GM10847 (cell line): ENCODE data around the gene EGLN2.

Experiments
- POLR2A ChIP-seq: IDR thresholded peaks from 2 replicates; pipeline ENCODE4 v1.6.1; 2011; ENCODE audit not compliant: insufficient read length; ENCODE audit errors: extremely low read depth

EGLN2 gene

DNA sequence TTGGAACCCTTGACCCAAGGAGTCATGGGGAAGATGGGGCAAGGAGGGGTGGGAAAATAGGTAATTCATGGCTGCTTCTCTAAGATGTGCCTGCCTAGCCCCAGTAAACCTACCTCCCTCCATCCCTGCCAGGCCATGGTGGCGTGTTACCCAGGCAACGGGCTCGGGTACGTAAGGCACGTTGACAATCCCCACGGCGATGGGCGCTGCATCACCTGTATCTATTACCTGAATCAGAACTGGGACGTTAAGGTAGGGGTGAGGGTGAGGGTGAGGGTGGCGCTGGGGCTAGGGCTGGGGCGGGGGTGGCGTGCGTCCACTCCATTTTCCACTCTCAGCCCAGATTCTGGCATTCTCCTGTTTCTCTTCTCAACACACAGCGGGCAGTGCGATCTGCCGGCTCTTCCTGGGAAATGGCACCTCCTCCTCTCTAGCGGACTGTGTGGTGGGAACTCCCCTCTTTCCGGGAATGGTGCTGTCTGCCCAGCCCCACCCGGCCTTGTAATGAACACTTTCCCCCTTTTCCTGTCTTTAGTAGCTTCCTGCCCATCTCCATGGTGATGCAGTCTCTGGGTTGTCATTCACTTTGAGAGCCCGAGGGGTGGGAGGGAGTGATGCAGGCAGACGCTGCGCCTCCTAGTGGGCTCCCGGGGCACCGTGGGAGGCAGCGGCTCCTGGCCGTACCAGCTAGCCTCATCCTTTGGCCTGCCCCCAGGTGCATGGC lies 7.6 kb downstream of the EGLN2 start:
- TF ChIP-seq POLR2A: no peak

DNA sequence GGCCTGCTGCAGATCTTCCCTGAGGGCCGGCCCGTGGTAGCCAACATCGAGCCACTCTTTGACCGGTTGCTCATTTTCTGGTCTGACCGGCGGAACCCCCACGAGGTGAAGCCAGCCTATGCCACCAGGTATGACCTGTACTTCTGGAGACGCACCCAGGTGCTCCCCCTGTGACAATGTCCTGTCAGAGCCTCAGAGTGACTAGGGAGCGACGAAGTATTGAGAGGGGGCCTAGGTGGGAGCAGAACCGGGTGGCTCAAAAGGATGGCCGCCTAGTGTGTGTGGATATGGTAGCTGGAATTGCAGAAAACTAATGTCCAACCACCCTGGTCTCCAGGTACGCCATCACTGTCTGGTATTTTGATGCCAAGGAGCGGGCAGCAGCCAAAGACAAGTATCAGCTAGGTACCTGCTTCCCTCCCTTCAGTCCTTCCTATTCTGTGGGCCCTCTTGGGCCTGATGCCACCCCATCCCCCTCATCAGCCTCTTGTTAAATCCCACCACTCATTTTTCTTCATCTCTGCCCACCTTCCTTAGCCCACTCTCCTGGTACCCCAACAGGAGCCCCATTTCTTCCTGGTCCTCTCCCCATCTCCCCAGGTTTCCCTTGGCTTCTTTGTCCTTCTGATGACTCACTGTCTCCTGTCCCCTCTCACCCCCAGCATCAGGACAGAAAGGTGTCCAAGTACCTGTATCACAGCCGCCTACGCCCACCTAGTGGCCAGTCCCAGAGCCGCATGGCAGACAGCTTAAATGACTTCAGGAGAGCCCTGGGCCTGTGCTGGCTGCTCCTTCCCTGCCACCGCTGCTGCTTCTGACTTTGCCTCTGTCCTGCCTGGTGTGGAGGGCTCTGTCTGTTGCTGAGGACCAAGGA lies 8.4 kb downstream of the EGLN2 start:
- no peak for TF ChIP-seq POLR2A

DNA sequence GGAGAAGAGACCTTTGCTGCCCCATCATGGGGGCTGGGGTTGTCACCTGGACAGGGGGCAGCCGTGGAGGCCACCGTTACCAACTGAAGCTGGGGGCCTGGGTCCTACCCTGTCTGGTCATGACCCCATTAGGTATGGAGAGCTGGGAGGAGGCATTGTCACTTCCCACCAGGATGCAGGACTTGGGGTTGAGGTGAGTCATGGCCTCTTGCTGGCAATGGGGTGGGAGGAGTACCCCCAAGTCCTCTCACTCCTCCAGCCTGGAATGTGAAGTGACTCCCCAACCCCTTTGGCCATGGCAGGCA lies 9.0 kb downstream of the EGLN2 start:
- TF ChIP-seq POLR2A: no peak

DNA sequence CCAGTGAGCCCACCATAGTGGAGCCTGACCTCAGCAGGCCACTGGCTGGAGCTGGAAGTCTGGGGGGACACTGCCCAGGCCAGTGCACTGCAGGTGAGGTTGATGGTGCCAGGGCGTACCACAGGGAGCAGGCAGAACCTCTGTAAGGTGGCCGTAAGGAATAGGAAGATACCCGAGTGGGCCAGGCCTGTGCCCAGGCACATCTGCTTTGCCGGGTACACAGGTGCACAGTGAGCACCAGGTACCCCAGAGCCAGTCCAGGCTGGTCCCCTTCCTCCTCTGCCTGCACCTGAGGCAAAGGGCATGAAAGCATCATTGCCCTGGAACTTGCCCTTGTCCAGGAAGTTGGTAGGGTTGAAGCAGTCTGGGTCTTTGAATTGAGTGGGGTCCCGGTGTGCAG lies 9.5 kb downstream of the EGLN2 start:
- TF ChIP-seq POLR2A: no peak

GRCh38 chr19:40809358-40810086 lies 10.5 kb downstream of the EGLN2 start:
- no peak for TF ChIP-seq POLR2A

DNA sequence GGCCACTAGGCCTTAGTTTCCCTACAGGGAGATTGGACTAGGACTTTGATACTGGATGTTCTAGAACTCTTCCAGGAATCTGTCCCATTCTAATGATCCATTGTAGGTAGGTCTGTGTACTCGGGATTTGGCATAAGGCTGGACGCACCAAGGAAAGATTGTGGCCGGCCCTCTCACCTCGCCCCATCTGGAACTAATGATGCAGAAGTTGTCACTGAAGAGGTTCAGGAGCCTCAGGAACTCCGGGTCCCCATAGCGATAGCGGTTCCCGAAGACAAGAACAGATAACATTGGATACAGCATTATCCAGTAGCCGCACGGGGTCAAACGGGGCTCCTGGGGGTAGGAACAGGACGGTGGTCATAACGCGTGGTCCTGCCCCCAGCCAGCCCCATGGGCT lies 11.2 kb downstream of the EGLN2 start:
- no peak for TF ChIP-seq POLR2A

DNA sequence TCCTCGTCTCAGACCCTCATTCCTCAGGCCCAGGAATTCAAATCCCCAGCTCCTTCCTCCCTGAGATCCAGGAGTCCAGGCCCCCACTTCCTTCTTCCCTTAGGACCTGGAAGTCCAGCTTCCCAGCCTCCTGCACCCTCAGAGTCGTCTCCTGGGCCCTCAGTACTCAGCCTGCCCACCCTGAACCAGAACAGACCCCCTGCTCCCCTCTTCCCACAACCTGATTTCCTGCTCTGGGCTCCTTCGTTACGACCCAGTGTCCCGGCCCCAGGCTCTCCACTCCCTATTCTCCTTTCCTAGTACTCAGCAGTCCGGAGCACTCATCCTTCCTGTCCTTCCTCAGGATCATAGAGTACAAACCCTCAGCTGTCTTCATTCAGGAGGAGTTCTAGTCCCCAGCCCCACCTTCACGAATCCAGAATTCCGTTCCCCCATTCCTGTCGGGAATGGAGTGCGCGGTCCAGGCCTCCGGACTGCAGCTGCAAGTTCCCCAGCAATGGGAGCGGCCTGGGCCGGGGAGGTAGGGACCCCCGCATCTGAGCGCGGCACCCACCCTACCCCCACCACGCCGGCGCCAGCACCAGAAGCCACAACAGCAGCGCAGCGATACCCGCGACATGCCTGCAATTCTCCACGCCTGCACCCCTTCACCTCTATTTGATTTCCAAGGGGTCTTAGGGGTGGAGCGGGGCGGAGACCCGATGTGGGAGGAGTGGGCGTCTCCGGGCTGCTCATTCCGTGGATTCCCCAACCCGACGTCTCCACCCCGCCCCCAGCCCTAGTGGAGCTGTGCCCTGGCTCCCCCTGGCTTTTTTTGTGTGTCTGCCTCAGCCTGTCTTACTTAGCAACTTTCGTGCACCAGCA lies 12.7 kb downstream of the EGLN2 start:
- no peak for TF ChIP-seq POLR2A

GRCh38 chr19:40813182-40813581 lies 14.2 kb downstream of the EGLN2 start:
- TF ChIP-seq POLR2A: no peak

GRCh38 chr19:40815223-40815622 lies 16.2 kb downstream of the EGLN2 start:
- TF ChIP-seq POLR2A: no peak

- no peak for TF ChIP-seq POLR2A
Observed at GRCh38 chr19:40822161-40822560, 23.2 kb downstream of the EGLN2 start.

DNA sequence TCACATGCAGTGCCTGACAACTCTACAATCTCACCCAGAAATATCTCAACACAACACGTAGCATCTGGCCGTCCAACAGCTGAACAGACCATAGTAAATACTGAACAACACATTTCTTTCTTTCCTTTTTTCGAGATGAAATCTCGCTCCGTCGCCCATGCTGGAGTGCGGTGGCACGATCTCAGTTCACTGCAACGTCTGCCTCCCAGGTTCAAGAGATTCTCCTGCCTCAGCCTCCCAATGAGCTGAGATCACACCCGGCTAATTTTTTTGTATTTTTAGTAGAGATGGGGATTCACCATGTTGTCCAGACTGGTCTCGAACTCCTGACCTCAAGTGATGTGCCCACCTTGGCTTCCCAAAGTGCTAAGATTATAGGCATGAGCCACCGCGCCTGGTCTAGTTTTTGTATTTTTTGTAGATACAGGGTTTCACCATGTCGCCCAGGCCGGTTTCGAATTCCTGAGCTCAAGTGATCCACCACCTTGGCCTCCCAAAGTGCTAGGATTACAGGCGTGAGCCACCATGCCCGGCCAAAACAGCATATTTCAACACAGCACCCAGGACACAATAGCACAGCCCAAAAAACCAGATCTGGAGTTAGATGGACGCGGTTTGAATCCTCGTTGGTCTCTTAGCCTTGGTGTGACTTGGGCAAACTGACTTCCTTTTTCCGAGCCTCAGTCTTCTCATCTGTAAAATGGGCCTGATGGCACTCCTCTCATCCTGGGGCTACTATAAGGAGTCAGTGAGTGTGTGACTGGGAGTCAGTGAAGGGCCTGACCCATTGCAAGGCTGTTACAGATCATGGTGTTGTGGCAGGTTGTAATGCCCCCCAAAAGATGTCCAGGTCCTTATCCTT lies 28.6 kb downstream of the EGLN2 start:
- no peak for TF ChIP-seq POLR2A

DNA sequence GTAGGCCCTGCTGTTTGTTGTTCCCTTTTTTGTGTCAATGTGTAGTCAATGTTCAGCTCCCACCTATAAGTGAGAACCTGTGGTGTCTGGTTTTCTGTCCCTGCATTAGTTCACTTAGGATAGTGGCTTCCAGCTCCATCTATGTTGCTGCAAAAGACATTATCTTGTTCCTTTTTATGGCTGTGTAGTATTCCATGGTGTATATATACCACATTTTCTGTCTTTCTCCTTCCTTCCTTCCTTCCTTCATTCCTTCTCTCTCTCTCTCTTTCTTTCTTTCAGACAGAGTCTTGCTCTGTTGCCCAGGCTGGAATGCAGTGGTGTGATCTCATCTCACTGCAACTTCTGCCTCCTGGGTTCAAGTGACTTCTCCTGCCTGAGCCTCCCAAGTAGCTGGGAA lies 30.2 kb downstream of the EGLN2 start:
- TF ChIP-seq POLR2A: no peak

DNA sequence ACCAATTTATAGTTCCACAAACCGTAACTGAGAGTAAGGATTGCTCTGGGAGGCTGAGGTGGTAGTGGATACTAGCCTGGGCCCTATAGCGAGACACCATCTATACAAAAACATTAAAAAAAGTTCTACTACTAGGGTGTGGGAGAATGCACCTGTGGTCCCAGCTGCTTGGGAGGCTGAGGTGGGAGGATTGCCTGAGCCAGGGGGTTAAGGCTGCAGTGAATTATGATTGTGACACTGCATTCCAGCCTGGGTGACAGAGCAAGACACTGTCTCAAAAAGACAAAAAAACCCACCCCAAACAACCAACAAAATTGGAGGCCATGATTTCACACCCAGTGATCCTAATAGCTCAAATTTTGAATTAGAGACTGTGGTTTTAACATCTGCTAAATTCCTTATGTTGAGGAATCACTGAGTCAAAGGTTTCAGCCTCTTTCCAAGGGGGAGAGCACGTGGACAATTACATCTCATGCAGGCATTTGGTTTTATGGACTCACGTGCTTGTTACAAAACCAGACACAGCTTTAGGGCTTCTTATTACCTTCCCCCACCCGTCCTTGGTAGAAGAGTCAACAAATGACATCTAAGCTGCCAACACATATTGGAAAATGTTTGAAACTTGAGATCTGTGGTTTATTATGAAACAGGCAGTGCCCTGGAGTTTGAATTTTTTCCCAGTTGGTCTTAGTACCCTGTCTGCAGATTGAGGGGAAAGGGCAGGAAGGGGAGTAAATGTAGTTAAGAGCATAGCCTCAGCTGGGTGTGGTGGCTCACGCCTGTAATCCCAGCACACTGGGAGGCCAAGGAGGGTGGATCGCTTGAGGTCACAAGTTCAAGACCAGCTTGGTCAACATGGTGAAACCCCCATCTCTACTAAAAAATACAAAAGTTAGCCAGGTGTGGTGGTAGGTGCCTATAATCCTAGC lies 32.8 kb downstream of the EGLN2 start:
- no peak for TF ChIP-seq POLR2A
